Measurements from ENCODE around the gene NUCKS1. TPM values are rescaled to one million over a fixed set of nuclear protein-coding genes. Genes with fewer than 3 reads are reported as not detected.

NUCKS1 gene
- total RNA-seq, 4 donors from 2014 or later = 130 to 180 (median 138) TPM

GRCh38 chr1:205672395-205672889 lies 77.5 kb downstream of the NUCKS1 start:
- WGBS, 2 donors (ENCODE audit: low coverage in 1 of 2) = 66 to 71% methylated on average over 4 to 10 of the region's 11 CpGs
- Histone ChIP-seq H3K4me3 (no peak overlapping the region), H3K27ac (no peak overlapping the region), H3K4me1 (peaks cover 0 to 5% (median 4%) of the 10 kb centered on the region in 3 donors), H3K36me3 (no peaks in the 10 kb centered on the region), H3K9me3 (no peaks in the 10 kb centered on the region), H3K27me3 (peaks cover 45% of the 10 kb centered on the region)
- no peak for TF ChIP-seq POLR2AphosphoS5 (IDR thresholded peaks at IDR 0.05)
- TF ChIP-seq, protein P1, sequence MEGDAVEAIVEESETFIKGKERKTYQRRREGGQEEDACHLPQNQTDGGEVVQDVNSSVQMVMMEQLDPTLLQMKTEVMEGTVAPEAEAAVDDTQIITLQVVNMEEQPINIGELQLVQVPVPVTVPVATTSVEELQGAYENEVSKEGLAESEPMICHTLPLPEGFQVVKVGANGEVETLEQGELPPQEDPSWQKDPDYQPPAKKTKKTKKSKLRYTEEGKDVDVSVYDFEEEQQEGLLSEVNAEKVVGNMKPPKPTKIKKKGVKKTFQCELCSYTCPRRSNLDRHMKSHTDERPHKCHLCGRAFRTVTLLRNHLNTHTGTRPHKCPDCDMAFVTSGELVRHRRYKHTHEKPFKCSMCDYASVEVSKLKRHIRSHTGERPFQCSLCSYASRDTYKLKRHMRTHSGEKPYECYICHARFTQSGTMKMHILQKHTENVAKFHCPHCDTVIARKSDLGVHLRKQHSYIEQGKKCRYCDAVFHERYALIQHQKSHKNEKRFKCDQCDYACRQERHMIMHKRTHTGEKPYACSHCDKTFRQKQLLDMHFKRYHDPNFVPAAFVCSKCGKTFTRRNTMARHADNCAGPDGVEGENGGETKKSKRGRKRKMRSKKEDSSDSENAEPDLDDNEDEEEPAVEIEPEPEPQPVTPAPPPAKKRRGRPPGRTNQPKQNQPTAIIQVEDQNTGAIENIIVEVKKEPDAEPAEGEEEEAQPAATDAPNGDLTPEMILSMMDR (IDR thresholded peaks at IDR 0.05) = no peak
- ATAC-seq = no peak

DNA sequence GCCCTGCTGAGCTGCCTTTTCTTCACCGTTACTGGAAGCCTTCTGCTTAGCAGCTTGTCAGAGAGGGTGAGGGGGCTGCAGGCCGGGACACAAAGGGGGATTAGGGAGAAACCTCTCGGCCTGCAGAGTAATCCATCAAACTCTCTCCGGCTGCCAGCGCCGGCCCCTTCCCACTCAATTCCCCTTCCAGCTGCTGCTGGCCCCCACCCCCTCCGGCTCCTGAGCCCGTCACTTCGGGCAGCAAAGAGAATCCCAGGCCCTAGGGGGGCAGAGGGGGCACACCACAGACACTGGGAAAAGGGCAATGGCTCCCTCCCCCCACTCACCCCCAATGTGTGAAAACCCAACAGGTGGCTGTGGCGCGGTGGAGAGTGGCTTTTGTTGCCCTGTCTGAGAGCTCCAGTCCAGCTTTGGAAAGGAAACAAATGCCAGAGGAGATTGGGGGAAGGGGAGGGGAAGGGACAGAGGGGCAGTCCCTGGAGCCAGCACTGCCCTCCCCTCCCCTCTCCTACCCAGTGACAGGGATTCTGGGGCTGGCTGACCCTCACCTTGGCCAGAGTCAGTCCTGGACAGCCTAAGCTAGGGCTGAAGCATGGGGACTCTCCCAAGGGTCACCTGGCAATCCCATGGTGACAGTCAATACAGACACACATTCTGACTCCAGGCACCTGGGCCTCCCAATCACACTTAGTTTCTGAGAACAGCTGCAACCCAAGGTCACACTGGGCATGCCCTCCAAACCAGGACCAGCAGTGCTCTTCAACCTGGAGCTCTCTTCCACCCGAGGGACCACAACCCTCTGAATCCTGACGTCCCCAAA lies 79.2 kb downstream of the NUCKS1 start:
- Histone ChIP-seq H3K4me3 (no peak overlapping the region), H3K36me3 (no peaks in the 10 kb centered on the region), H3K4me1 (peaks cover 0 to 5% (median 4%) of the 10 kb centered on the region in 3 donors), H3K9me3 (no peaks in the 10 kb centered on the region), H3K27ac (no peak overlapping the region), H3K27me3 (peaks cover 45% of the 10 kb centered on the region)
- TF ChIP-seq POLR2AphosphoS5 (IDR thresholded peaks at IDR 0.05) = no peak
- TF ChIP-seq, protein P1 (IDR thresholded peaks at IDR 0.05) = no peak
- no peak for TF ChIP-seq EP300 (IDR thresholded peaks at IDR 0.05)
- TF ChIP-seq POLR2A (IDR thresholded peaks at IDR 0.05) = no peak
- 76% methylated on average over 3 of the region's 13 CpGs; no CpG with 5 or more reads in 1 of the 2 donors for whole genome bisulfite sequencing, 2 donors (ENCODE audit: low coverage in 1 of 2)
- no peak for ATAC-seq

- no peak overlapping the region for H3K4me3 ChIP-seq
- no peak for TF ChIP-seq POLR2A (IDR thresholded peaks at IDR 0.05)
- no peak for TF ChIP-seq POLR2AphosphoS5 (IDR thresholded peaks at IDR 0.05)
- TF ChIP-seq, protein P1 (IDR thresholded peaks at IDR 0.05) = no peak
- no peak for TF ChIP-seq EP300 (IDR thresholded peaks at IDR 0.05)
- H3K27me3 ChIP-seq = peaks cover 45% of the 10 kb centered on the region
- H3K4me1 ChIP-seq = peaks cover 0 to 5% (median 4%) of the 10 kb centered on the region in 3 donors
- no peak for ATAC-seq
- no CpG with 5 or more reads among the region's 5 CpGs for WGBS, 2 donors (ENCODE audit: low coverage in 1 of 2)
- H3K9me3 ChIP-seq = no peaks in the 10 kb centered on the region
- no peak overlapping the region for H3K27ac ChIP-seq
- H3K36me3 ChIP-seq = no peaks in the 10 kb centered on the region
Measured at GRCh38 chr1:205670150-205670446, 79.9 kb downstream of the NUCKS1 start.

- H3K27me3 ChIP-seq = peaks cover 45% of the 10 kb centered on the region
- peaks cover 0 to 5% (median 4%) of the 10 kb centered on the region in 3 donors for H3K4me1 ChIP-seq
Measured at GRCh38 chr1:205669341-205670149, 80.4 kb downstream of the NUCKS1 start.

More at GRCh38 chr1:205669341-205670149, 80.4 kb downstream of the NUCKS1 start:
- Histone ChIP-seq H3K4me3 (no peak overlapping the region), H3K36me3 (no peaks in the 10 kb centered on the region), H3K9me3 (no peaks in the 10 kb centered on the region), H3K27ac (no peak overlapping the region)
- no peak for TF ChIP-seq POLR2AphosphoS5 (IDR thresholded peaks at IDR 0.05)
- no peak for TF ChIP-seq POLR2A (IDR thresholded peaks at IDR 0.05)
- TF ChIP-seq EP300 (IDR thresholded peaks at IDR 0.05) = no peak
- TF ChIP-seq, protein P1 (IDR thresholded peaks at IDR 0.05) = no peak
- no peak for ATAC-seq
- 42 to 57% methylated on average over 1 to 4 of the region's 20 CpGs for WGBS, 2 donors (ENCODE audit: low coverage in 1 of 2)
